Measurements from ENCODE around the gene SF3A1.

GRCh38 chr22:30370641-30371230 is 14.0 kb upstream of the SF3A1 start:
- TF ChIP-seq, protein P1, sequence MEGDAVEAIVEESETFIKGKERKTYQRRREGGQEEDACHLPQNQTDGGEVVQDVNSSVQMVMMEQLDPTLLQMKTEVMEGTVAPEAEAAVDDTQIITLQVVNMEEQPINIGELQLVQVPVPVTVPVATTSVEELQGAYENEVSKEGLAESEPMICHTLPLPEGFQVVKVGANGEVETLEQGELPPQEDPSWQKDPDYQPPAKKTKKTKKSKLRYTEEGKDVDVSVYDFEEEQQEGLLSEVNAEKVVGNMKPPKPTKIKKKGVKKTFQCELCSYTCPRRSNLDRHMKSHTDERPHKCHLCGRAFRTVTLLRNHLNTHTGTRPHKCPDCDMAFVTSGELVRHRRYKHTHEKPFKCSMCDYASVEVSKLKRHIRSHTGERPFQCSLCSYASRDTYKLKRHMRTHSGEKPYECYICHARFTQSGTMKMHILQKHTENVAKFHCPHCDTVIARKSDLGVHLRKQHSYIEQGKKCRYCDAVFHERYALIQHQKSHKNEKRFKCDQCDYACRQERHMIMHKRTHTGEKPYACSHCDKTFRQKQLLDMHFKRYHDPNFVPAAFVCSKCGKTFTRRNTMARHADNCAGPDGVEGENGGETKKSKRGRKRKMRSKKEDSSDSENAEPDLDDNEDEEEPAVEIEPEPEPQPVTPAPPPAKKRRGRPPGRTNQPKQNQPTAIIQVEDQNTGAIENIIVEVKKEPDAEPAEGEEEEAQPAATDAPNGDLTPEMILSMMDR (IDR thresholded peaks at IDR 0.05; ENCODE audit: poor library complexity): no peak
- TF ChIP-seq EZH2 (IDR thresholded peaks at IDR 0.05; ENCODE audit: borderline replicate concordance): no peak

Measured in hepatocyte (in vitro differentiated cells).